VCaP (cell line): ENCODE data around the gene ADORA2B.

ENCODE experiments used
- H3K27ac ChIP-seq: fragments of 450-650 bp; 2 replicates; pipeline ENCODE4 v1.5.1; 2017
- CTCF ChIP-seq: fragments of 450-650 bp; conservative IDR thresholded peaks from 2 replicates; pipeline ENCODE4 v1.5.1; 2017; ENCODE audit warnings: mild to moderate bottlenecking, moderate library complexity

The ADORA2B gene

GRCh38 chr17:15947976-15948752, 3.2 kb downstream of the ADORA2B start:
- H3K27ac ChIP-seq = no peak overlapping the region
- TF ChIP-seq CTCF = no peak

- TF ChIP-seq CTCF = no peak
- H3K27ac ChIP-seq = no peak overlapping the region
Observed at GRCh38 chr17:15951368-15952047, 6.6 kb downstream of the ADORA2B start.

GRCh38 chr17:15952048-15952532, 7.2 kb downstream of the ADORA2B start:
- TF ChIP-seq CTCF = no peak
- H3K27ac ChIP-seq = no peak overlapping the region

GRCh38 chr17:15952916-15953790, 8.2 kb downstream of the ADORA2B start:
- H3K27ac ChIP-seq = no peak overlapping the region
- TF ChIP-seq CTCF = no peak

- no peak for TF ChIP-seq CTCF
- H3K27ac ChIP-seq = no peak overlapping the region
Observed at GRCh38 chr17:15954222-15954621, 9.3 kb downstream of the ADORA2B start.

- H3K27ac ChIP-seq = no peak overlapping the region
- TF ChIP-seq CTCF = no peak
Observed at GRCh38 chr17:15955793-15956541, 11.0 kb downstream of the ADORA2B start.
